WTC11 (cell line): Measurements from ENCODE around the gene SLC13A3. TPM values are rescaled to one million over a fixed set of nuclear protein-coding genes. Genes with fewer than 3 reads are reported as not detected.

ENCODE experiments used
- ATAC-seq: fragments of 200-7000 bp; cut with Tn5 transposase; 2 replicates; pipeline ENCODE4 v1.10.0; 2021; ENCODE audit warnings: mild to moderate bottlenecking, moderate library complexity
- CTCF ChIA-PET: fragments of 300-600 bp; sonication (Branson Sonifier 250); formaldehyde crosslinking; loops from one replicate; lab custom pipeline; 2021; ENCODE audit warnings: antibody characterized with exemption; lab: Charles Lee
- POLR2A ChIA-PET: fragments of 350-600 bp; sonication (Branson Sonifier 250); formaldehyde crosslinking; loops from one replicate; lab custom pipeline; 2021; ENCODE audit warnings: antibody characterized with exemption; lab: Charles Lee
- DNase-seq: peaks from one replicate; pipeline ENCODE4 v3.0.0; 2021; ENCODE audit warnings: low spot score
- H3K27ac Mint-ChIP-seq: 2 replicates; pipeline ENCODE4 v1.8.0; 2021; ENCODE audit warnings: mixed read lengths
- H3K27me3 Mint-ChIP-seq: 2 replicates; pipeline ENCODE4 v1.8.0; 2021; ENCODE audit warnings: low read depth, mild to moderate bottlenecking, moderate library complexity, mixed read lengths
- H3K36me3 Mint-ChIP-seq: 2 replicates; pipeline ENCODE4 v1.8.0; 2021; ENCODE audit warnings: mixed read lengths
- H3K4me1 Mint-ChIP-seq: 2 replicates; pipeline ENCODE4 v1.8.0; 2022; ENCODE audit warnings: mixed read lengths
- H3K4me3 Mint-ChIP-seq: 2 replicates; pipeline ENCODE4 v1.8.0; 2021; ENCODE audit warnings: mild to moderate bottlenecking, moderate library complexity, mixed read lengths
- H3K9me3 Mint-ChIP-seq: 2 replicates; pipeline ENCODE4 v1.8.0; 2021; ENCODE audit warnings: mixed read lengths
- AFF4 ChIP-seq: sonication (generic); formaldehyde crosslinking; IDR thresholded peaks from 2 replicates; pipeline ENCODE4 v1.8.1; 2023; ENCODE audit warnings: mild to moderate bottlenecking, missing genetic modification reagents, borderline replicate concordance
- ATF6 ChIP-seq: sonication (generic); formaldehyde crosslinking; IDR thresholded peaks from 2 replicates; pipeline ENCODE4 v1.8.1; 2023; ENCODE audit warnings: mild to moderate bottlenecking, missing genetic modification reagents
- CREB1 ChIP-seq: sonication (generic); formaldehyde crosslinking; IDR thresholded peaks from 2 replicates; pipeline ENCODE4 v1.8.0; 2023; ENCODE audit warnings: mild to moderate bottlenecking, missing genetic modification reagents
- E2F1 ChIP-seq: sonication (generic); formaldehyde crosslinking; IDR thresholded peaks from 2 replicates; pipeline ENCODE4 v1.8.0; 2022; ENCODE audit warnings: mild to moderate bottlenecking, missing genetic modification reagents
- E2F5 ChIP-seq: sonication (generic); formaldehyde crosslinking; IDR thresholded peaks from 2 replicates; pipeline ENCODE4 v1.8.1; 2022; ENCODE audit warnings: mild to moderate bottlenecking, moderate library complexity, missing genetic modification reagents
- ERG ChIP-seq: fragments of 250-450 bp; sonication (Bioruptor Pico); IDR thresholded peaks from 2 replicates; pipeline ENCODE4 v1.8.0; 2021; ENCODE audit warnings: mild to moderate bottlenecking
- SMAD4 ChIP-seq: sonication (generic); formaldehyde crosslinking; IDR thresholded peaks from 2 replicates; pipeline ENCODE4 v1.8.0; 2022; ENCODE audit warnings: mild to moderate bottlenecking, missing genetic modification reagents
- STAT6 ChIP-seq: sonication (generic); formaldehyde crosslinking; conservative IDR thresholded peaks from 2 replicates; pipeline ENCODE4 v1.8.1; 2023; ENCODE audit warnings: mild to moderate bottlenecking, low read depth, missing genetic modification reagents, moderate library complexity
- USF2 ChIP-seq: sonication (generic); formaldehyde crosslinking; IDR thresholded peaks from 2 replicates; pipeline ENCODE4 v1.8.1; 2023; ENCODE audit warnings: mild to moderate bottlenecking, missing genetic modification reagents, moderate library complexity
- ZNF423 ChIP-seq: fragments of 250-450 bp; sonication (Bioruptor Pico); IDR thresholded peaks from 2 replicates; pipeline ENCODE4 v2.1.2; 2022; ENCODE audit warnings: mild to moderate bottlenecking, moderate library complexity
- ZNF512 ChIP-seq: sonication (generic); formaldehyde crosslinking; IDR thresholded peaks from 2 replicates; pipeline ENCODE4 v1.8.1; 2022; ENCODE audit warnings: missing genetic modification reagents, borderline replicate concordance
- total RNA-seq: library from RNA; stranded (reverse); gene quantifications from 3 replicates; pipeline ENCODE4 v1.2.3, GENCODE V29; 2021

The SLC13A3 gene
- total RNA-seq, 1 experiment from 2014 or later: 10.6 TPM

- TF ChIP-seq ZNF512 (CRISPR knock-in tag): no peak
- no peak for TF ChIP-seq ATF6
- TF ChIP-seq STAT6 (CRISPR knock-in tag): no peak
These were observed 75.3 kb downstream of the SLC13A3 start (continued) for GRCh38 chr20:46575937-46576461.

- TF ChIP-seq SMAD4 (CRISPR knock-in tag) (no peak), ZNF423 (no peak), CREB1 (CRISPR knock-in tag) (no peak)
- Mint-ChIP-seq H3K27ac (no peak overlapping the region), H3K4me1 (no peaks in the 10 kb centered on the region), H3K4me3 (no peak overlapping the region), H3K36me3 (peaks cover 3% of the 10 kb centered on the region), H3K9me3 (peaks cover 8% of the 10 kb centered on the region; the same call in 1 of the 2 replicates), H3K27me3 (no peaks in the 10 kb centered on the region)
- DNase-seq (no peak), ATAC-seq (no peak)
- ChIA-PET CTCF (no interaction called here), POLR2A (no interaction called here)
These were observed 75.9 kb downstream of the SLC13A3 start for GRCh38 chr20:46575394-46575793.

- H3K4me1 Mint-ChIP-seq: no peaks in the 10 kb centered on the region
- CTCF ChIA-PET: interaction anchor here (1.1 to 2.9 kb wide), 4 partner anchors 8 to 131 kb away, joined by 3 to 15 read pairs (median 4); no protein-coding TSS in a partner anchor
- peaks cover 3% of the 10 kb centered on the region; the same call in 1 of the 2 replicates for H3K9me3 Mint-ChIP-seq
- no peaks in the 10 kb centered on the region for H3K36me3 Mint-ChIP-seq
- POLR2A ChIA-PET: no interaction called here
- H3K27ac Mint-ChIP-seq: no peak overlapping the region
- no peak overlapping the region for H3K4me3 Mint-ChIP-seq
- H3K27me3 Mint-ChIP-seq: no peaks in the 10 kb centered on the region
- DNase-seq: no peak
- no peak for ATAC-seq
- TF ChIP-seq USF2 (CRISPR knock-in tag) (no peak), AFF4 (CRISPR knock-in tag) (no peak), ZNF512 (CRISPR knock-in tag) (no peak), E2F5 (no peak), ERG (no peak), E2F1 (CRISPR knock-in tag) (no peak)
These were observed 77.3 kb downstream of the SLC13A3 start for GRCh38 chr20:46573788-46574584.
